ENCODE results near the gene PTPRT.

The PTPRT gene

DNA sequence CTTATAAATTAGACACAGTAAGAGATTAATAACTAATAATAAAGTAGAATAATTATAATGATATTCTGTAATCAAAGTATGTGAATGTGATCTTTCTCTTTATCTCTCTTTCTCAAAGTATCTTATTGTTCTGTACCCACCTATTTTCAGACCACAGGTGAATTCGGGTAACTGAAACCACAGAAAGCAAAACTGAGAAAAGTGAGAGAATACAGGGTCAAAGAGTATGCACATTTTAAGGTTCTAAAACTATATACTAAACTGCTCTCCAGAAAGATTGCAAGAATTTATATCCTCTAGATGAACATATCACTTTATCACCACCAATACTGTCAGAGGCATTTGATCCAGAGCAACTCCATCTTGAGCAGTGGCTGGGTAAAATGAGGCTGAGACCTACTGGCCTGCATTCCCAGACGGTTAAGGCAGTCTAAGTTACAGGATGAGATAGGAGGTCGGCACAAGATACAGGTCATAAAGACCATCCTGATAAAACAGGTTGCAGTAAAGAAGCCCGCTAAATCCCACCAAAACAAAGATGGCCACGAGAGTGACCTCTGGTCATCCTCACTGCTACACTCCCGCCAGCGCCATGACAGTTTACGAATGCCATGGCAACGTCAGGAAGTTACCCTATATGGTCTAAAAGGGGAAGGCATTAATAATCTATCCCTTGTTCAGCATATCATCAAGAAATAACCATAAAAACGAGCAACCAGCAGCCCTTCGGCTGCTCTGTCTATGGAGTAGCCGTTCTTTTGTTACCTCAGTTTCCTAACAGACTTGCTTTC is 211.3 kb downstream of the PTPRT start:
- no peak for DNase-seq (ENCODE audit: low read depth, low spot score)

DNA sequence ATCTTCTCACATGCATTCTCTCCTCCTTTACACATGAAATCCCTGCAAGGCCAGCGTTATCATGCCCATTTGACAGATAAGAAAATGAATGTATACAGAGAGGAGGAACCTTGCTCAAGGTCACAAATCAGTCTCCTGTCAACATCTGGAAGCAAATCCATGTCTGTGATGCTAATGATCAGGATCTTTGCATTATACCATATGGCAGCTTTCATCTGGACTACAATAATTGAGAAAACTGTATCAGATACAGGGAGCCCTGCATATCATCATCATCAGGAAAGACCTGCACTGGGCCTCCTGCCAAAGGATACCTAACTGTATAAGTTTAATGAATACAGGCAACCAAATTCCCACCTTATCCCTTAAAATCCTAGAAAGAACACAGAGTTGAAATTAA is 213.7 kb downstream of the PTPRT start:
- DNase-seq (ENCODE audit: low read depth, low spot score): no peak

DNA sequence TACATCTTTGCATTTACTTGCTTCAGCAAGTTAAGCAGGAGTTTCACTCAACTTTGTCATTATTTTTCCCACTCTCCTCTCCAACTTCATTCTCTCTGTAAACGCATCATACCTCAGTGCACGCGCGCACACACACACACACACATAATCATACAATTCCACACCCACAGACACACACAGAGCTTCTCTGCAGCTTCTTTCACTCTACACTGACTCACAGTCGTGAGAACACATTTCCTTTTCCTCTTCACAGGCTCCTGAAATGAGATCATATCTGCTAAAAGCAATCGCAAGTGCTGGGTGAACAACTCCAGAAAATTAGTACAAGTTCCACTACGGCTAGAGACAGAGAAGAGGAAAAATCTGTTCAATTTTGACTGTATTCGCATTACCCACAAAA is 215.4 kb downstream of the PTPRT start:
- DNase-seq (ENCODE audit: low read depth, low spot score): no peak

DNA sequence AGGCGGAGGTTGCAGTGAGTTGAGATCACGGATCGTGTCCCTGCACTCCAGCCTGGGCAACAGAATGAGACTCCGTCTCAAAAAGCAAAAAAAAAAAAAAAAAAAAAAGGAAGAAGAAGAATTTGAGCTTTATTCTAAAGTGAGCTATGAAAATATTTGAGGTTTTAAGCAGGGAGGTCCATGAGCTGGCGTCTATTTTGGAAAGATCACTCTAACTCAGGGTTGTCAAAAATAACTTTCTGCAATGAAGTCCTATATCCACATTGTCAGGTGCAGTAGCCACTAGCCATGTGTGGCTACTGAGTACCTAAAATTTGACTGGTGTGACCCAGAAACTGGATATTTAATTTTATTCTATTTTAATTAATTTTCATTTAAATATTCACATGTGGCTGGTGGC is 217.1 kb downstream of the PTPRT start:
- DNase-seq (ENCODE audit: low read depth, low spot score): no peak

DNA sequence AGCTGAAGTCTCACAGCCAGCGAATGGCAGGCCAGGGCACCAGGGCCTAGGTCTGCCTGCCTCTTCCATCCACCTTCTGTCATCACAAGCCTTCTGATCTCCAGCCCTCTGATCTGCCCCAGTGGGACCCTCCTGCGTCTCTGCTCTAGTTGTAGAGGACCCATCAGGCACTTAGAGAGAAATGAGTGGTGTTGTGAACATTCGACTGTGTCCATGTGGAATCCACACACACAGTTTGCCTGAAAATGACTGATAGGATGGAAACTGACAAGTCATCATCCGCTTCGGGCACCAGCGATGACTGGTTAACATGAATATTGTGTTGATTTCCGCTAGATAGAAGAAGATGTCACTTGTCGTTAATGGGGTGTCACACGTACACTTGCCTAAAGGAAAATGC is 221.0 kb downstream of the PTPRT start:
- no peak for DNase-seq (ENCODE audit: low read depth, low spot score)

DNA sequence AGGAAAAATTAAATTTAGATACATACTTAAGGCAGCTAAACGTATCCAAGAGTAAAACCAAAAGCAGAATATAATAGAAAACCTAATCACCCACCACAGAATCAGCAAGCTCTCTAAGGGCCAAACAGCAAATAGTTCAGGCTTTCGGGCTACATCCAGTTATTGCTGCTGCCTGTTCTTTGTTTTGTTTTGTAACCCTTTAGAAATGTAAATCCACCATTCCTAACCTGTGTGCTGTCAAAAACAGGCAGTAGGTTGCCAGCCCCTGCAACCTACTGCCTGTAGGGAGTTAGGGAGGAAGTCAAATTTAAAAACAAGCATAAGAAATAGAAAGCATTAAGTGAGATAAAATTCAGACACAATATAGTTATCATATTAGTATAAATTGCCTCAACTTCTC is 225.9 kb downstream of the PTPRT start:
- DNase-seq (ENCODE audit: low read depth, low spot score): no peak

DNA sequence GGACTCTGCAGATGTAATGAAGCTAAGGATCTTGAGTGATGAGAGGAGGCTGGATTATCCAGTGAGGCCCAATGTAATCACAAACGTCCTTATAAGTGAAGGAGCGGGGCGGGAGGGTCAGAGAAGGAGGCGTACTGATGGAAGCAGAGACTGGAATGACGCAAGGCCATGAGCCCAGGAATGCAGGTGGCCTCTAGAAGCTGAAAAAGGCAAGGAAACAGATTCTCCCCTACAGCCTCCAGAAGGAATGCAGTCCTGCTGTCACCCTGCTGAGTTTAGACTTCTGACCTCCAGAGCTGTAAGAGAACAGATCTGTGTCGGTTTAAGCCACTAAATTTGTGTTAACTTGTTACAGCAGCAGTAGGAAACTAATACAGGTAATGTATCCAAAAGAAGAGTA is 227.9 kb downstream of the PTPRT start:
- DNase-seq (ENCODE audit: low read depth, low spot score): no peak

DNA sequence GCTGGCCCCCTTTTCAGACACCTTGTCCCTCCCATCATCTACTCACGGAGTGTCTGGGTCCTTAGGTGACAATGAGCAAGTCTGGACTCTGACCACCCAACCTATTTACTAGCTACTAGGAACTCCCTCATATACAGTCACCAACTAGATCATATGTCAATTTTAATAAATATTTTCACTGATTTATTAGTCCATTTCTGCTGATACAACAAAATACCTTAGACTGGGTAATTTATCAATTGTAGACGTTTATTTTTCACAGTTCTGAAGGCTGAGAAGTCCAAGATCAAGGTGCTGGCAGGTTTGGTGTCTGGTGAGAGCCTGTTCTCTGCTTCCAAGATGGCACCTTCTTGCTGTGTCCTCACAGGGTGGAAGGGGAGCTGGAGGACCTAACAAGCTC is 229.7 kb downstream of the PTPRT start:
- no peak for DNase-seq (ENCODE audit: low read depth, low spot score)

DNA sequence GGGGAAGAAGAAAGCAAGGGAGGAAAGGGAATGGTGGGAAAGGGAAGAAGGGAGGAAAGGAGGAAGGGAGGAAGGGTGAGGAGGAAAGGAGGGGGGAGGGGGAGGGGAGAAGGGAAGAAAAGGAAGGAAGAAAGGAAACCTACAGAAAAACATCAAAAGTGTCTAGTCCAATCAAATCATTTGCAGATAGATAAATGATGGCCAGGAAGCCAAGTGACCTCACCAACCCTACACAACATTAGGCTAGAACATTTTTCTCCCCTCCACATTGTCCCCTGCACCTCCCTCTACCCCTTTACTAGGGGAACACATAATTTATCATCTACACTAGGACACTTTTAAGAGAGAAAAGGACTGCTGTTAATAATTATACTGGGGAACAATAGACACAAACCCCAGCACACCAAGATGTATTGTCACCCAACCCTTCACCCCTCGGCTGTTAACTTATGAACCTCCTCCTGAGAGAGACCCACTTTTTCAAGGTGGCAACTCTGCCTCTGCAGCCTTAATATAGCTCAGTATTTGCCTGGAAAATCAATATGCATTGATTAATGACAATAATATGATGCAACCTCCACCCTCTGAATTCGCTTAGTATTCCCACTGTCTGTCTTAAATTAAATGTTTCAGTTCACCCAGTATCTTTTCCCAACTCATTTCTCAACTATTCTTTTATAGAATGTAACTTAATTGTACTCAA is 231.2 kb downstream of the PTPRT start:
- no peak for DNase-seq (ENCODE audit: low read depth, low spot score)

DNA sequence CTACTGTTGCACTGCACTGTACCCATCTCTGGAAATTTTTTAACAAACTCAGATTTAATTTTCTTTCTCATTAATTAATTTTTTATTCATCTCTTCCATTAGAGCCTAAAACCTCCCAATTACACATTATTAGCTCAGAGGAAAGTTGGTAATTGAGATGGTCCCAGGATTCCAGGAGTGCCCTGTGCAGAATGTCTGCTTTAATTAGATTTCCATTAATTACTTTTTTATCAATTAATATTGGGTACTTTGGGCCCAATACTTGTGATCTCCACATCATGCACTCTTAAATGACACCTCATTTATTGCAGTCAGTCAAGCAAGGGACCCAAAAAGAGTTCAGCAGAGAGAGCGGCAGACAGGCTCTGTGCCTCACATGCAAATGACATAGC is 232.0 kb downstream of the PTPRT start:
- DNase-seq (ENCODE audit: low read depth, low spot score): no peak

DNA sequence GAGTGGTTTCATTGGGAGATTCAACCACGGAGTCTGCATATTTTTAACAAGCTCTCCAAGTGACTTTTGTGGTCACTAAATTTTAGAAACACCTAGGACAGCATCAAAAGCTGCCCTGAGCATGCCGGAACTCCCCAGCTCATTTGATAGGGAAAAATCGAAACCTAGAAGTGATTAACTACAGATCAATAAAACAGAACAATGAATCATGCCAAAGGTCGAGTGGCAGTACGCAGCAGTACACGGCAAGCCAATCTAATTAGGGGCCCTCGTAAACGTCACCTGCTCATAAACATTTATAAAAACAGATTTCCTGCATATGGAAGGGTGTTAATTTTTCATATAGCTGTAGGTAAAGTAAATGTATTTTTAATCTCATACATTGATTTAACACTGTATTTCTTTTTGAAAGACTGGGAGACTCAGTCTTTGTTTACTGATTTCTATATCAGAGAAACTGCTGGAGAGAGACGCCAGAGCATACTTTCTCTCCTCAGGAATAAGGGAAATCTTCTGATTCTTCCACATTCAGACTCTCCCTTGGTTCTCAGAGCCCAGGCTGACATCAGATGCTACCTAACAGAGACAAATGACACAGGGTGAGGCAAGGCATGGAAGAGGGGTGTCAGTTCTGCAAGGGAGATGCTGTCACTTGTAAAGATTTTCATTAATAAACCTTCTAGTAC is 232.5 kb downstream of the PTPRT start:
- no peak for DNase-seq (ENCODE audit: low read depth, low spot score)

DNA sequence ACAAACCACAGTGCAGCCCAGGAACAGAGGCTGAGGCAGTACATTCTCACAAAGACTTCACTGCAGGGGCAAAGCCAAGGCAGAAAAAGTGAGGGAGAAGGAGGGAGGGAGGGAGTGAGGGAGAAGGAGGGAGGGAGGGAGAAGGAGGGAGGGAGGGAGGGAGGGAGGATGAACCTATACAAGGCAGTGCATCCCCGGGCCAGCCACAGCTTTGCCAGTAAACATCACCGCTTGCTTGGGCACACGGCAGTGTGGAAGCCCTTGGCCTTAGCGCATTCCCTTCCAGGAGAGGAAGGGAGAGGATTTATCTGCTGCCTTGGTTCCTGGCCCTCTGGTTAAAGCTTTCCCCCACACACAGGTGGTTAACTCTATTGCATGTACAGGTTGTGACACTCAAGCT is 234.0 kb downstream of the PTPRT start:
- DNase-seq (ENCODE audit: low read depth, low spot score): no peak

DNA sequence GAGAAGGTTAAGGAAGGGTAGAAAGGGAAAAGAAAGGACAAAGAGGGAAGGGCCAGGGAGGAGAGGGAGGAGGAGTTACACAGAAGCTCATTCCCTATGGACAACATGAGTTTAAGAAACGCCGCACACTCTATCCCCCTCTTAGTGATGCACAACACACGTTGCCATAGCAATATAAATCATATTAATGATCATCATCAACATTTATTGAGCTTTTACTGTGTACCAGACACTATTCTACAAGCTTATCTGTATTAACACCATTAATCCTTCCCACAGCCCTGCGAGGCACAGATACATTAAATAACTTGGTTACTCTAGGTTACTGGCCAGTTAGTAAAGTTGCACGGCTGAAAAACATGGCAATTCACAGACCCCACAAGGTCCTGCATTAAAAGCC is 234.8 kb downstream of the PTPRT start:
- DNase-seq (ENCODE audit: low read depth, low spot score): no peak

DNA sequence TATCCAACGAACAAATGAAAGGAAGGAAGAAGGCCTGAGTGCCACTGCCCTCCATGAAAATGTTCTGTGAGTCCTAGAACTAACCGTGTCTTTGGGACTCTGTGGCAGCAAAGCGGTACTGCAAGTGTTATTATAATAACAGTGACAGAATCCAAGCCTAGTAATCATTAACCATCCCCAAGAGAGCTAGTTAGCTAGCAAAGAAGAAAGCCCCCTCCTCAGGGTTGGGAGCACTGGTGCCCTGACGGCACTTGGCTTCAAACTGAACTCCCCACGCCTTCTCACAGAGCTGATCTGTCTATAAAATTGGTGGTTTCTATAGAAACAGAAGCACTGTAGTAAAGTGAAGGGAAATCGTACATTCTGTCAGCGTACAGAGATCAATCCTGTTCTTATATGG is 239.8 kb downstream of the PTPRT start:
- no peak for DNase-seq (ENCODE audit: low read depth, low spot score)

DNA sequence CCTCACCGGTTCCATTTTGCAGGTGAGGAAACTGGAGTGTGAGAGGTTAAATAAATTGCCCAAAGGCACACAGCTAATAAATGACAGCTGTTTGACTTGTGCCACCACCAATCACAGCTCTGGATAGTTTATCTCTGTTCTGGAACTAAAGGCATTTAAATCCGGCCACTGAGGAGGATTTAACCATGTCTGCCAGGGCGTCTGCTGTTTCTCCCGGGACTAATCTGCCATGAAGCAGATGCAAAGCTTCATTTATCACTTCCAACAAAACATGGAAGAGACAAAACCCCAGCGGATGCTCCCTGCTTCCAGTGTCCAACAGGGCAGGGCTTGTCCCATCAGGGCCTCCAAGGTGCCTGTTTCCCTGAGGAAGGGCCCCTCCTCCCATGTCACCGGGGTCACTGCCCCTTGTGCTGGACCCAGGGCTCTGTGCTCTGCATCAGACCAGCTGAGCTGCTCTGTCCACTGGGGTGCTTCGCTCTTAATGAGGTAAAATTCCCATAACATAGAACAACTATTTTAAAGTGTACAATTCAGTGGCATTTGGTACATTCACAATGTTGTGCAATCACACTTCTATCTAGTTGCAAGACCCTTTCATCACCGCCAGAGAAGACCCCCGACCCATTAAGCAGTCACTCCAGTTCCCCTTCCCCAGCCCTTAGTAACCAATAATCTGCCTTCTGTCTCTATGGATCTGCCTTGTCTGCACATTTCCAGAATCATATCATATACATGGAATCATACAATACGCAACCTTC is 244.3 kb downstream of the PTPRT start:
- no peak for DNase-seq (ENCODE audit: low read depth, low spot score)

DNA sequence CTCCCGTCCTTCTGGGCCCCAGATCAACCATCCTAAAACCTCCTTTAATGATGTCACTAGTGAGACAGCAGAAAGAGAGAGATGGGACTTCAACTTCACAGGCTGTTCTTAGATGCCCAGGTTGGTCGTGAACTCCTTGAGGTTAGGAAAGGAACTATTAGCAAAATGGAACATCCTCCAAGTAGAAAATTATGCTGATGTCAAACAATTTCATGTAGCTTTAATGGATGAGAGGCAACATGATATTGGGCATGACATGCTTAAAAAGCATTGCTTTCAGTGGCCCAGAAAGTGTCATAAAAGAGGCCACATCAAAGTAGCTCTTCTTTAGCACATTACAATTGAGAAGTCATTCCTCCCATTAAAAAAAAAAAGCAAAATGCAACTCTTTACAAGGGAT is 248.1 kb downstream of the PTPRT start:
- no peak for DNase-seq (ENCODE audit: low read depth, low spot score)

DNA sequence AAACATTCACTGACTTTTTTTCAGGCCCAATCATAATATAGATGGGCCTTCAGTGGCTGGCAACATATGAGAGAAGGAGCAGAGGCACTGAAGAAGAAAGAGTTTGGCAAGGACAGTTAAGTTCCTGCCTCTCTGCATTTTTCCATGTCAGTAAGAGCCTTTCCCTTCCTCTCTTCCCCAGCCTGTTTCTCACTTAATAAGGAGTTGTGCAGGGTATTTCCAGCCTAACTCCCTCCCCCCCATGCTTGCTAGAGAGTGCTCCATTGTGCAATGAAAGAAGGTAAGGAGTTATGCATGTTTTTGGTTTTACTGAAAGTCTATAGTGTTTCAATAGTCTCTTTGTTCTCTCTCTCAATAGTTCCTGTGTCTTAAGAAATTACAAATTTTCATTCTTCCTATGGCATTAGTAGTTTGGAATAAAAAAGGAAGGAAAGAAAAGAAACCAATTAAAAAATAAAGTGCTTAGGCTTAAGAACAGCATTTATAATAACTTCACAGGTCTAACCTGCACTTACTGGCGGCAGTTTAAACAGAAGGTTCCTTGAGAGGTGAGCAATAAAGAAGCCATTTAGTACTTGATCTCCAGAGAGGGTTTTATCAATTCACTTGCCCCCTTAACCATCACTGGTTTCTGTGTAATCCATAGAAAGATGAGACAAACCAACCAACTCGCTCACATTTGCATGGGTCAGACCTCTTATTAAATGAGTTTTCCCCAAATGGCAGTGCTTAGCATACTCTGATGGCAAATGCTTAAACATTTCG is 251.1 kb downstream of the PTPRT start:
- DNase-seq (ENCODE audit: low read depth, low spot score): no peak

DNA sequence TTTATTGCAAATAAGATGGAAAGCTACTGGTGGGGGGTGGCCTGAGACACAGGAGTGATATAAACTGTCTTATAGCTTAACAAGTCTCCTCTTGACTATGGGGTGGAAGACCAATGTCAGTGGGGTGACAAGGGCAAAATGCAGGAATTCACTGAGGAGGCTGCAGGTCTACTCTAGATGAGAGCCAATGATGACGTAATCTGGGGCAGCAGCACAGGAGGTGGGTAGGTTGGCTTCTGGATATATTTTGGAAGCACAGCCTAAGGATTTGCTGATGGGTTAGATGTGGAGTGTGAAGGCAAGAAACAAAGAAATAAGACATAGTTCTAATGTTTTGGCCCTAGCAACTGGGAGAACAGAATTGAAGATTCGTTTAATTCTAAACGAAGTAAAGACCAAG is 253.2 kb downstream of the PTPRT start:
- no peak for DNase-seq (ENCODE audit: low read depth, low spot score)

DNA sequence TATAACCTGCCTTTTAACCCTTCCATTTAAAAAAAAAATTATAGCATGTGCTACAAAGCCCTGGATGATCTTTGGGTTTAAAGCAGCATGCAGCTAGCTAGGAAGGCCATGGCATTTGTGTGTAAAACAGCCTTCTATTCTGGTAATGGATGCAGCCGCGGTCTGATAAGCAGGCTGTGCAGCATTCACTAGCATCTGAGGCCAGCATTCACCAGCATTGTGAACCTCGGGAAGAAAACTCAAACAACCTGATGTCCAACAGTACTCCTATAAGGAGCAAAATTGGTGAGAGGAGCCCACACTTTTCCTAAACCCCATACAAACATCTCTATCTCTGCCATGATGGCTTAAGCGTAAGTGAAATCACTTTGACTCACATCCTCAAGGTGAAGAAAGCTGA is 265.5 kb downstream of the PTPRT start:
- DNase-seq (ENCODE audit: low read depth, low spot score): no peak

DNA sequence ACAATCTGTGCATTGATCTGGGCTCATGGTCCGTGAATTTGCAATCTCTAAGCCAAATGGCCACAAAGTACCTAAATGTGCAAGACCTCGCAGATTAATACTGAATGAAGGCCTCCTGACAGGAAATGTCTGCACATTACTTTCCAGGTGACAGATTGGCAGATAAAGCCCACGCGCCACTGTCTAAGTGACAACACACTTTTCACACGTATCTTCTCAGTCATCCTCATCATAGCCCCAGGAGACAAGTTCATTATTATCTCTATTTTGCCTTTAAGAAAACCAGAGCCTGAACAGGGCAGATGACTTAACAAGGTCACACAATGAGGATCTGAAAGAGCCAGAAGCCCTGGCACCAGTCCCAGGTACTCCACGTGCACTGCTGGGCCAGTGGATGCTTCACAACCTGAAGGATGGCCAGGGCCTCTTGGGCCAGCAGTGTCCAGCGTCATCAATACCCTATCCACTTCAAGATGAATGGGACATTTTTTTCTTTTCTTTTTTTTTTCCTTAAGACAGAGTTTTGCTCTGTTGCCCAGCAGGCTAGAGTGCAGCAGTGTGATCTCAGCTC is 266.3 kb downstream of the PTPRT start:
- no peak for DNase-seq (ENCODE audit: low read depth, low spot score)

DNA sequence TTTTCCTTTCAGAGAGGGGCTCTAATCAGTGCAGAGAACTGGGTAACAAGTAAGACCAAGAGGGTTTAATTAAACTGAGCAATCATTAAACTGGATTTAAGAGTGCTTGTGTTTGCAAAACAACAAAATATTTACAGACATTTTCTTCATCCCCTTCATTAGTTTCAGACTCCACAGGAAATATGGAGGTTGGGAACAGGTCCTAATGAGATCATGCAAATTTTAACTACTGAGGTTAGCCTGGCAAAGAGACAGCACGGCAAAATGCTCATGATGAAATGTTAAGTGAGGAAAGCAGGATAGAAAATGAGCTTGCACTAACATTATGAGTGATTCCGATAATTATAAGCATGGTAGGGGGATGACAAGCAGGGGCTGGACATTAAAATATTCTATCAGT is 268.9 kb downstream of the PTPRT start:
- DNase-seq (ENCODE audit: low read depth, low spot score): no peak

All from smooth muscle cell of the brain vasculature (primary cell).